Activated naive CD4-positive, alpha-beta T cell treated with anti-CD3 and anti-CD28 coated beads, Interleukin-2, amount 50 U/mL, for 16 hours (primary cell): ENCODE data around the gene LYSMD2.
"Not testable (repeated sequence)": the region's sequence is repeated elsewhere in the genome, so short reads cannot be mapped to it uniquely, and the experiment has no call there.

ENCODE experiments used
- DNase-seq: peaks from one replicate; pipeline ENCODE4 v3.0.0-alpha.2; 2020

Gene LYSMD2, protein sequence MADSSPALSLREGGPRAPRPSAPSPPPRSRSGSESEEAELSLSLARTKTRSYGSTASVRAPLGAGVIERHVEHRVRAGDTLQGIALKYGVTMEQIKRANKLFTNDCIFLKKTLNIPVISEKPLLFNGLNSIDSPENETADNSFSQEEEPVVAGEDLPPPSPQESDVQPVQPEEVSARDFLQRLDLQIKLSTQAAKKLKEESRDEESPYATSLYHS

GRCh38 chr15:51737522-51738305 is at the start of gene LYSMD2:
TSS of gene LYSMD2 (minus strand) at chr15:51737655. CDS start at chr15:51737622, 33 bp downstream.
- peak; percentile 76 for DNase-seq

GRCh38 chr15:51787130-51787529 is 49.7 kb upstream of the LYSMD2 start:
- DNase-seq, result not testable (repeated sequence)

DNA sequence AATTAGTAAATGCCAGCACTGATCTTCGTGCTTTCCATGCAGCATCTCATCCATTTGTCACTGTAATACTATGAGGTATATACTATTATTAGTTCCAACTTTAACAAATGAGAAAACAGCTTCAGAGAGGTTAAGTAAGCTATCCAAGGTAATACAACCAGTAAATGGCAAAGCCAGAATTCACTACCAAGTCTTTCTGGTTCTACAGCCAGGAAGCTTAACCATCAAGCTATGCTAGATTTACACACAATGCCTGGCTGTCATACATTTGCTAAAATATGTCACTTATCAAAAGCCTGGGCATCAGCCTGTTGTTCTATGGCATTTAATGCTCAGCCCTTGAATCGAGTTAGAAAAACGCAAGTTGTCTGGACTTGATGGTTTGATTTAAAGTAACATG is 46.5 kb upstream of the LYSMD2 start:
- DNase-seq, result no peak

DNA sequence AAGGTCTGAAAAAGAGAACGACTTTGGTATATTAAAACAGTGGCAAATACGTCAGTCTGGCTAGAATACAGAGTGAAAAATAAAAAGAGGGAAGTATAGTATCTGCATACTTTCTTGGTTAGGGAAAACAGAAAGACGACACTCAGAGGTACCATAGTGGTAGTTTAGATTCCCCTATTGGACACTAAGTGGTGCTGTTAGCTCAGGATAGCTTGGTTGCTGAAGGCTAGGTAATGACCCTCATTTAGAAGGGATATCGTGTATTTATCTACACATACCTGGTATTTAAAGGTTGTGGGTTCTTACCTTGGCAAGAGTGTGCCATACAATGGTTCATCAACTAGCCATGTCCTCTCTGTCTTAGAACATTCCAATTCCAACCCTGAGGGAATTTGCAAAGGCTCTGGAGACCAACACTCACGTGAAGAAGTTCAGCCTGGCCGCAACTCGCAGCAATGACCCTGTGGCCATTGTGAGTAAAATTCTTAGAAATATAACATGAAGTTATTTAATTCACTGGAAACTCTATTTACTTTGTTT is 45.0 kb upstream of the LYSMD2 start:
- DNase-seq, result no peak

DNA sequence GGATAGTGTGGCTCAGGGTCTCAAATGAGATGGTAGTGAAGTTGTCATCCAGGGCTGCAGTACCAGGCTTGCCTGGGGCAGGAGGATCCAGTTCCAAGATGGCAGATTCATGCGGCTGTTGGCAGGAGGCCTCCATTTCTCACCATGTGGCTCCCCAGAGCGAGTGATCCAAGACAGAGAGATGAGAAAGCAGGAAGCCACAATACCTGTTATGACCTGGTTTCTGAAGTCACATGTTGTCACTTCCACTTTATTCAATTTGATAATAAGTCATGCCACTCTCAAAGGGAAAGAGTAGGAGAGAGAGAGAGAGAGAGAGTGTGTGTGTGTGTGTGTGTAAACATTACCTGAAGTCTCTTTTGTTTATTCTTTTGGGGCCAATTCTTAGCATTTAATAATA is 44.1 kb upstream of the LYSMD2 start:
- DNase-seq, result no peak

GRCh38 chr15:51780636-51781035 is 43.2 kb upstream of the LYSMD2 start:
- DNase-seq, result no peak

GRCh38 chr15:51776952-51777569 is 39.6 kb upstream of the LYSMD2 start:
- peak; percentile 60 for DNase-seq

- DNase-seq, result peak; percentile 49
These were observed 38.7 kb upstream of the LYSMD2 start for GRCh38 chr15:51775967-51776816.

DNA sequence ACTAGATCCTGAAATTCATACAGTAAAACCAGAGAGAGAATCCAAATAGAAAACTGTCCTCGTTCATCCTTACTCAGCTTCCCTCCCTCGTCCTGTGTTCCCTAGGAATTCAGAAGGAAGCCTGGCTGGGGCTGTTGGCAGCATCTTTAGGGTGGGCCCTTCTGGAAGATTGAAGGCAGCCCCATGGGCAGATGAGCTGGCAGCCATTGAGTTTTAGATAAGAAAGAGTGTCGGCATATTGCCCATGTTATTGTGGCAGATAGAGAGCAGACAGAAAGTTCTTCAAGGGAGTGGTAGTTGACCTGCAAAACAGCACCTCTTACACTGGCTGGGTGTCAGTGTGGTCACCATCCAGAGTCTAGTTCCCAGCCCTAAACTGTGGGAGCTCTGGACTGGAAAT is 37.5 kb upstream of the LYSMD2 start:
- DNase-seq, result no peak

DNA sequence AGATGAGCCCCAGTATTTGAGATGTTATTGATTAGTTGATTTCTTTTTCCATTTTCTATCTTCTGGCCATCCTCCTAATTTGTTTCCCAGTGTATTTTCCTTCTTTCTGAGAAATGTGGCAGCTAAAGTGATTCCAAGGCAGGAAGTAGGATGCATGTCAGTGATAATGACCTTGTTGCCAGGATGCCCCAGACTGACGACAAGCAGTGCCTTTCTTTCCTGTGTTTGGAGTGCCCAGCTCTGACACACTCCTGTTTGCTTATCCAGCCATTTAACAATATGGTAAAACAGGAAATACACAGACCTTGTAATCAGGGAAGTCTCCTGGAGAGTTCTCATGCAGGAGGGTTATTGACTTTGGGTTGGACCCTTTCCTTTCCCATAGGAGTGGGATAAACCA is 34.3 kb upstream of the LYSMD2 start:
- no peak for DNase-seq

DNA sequence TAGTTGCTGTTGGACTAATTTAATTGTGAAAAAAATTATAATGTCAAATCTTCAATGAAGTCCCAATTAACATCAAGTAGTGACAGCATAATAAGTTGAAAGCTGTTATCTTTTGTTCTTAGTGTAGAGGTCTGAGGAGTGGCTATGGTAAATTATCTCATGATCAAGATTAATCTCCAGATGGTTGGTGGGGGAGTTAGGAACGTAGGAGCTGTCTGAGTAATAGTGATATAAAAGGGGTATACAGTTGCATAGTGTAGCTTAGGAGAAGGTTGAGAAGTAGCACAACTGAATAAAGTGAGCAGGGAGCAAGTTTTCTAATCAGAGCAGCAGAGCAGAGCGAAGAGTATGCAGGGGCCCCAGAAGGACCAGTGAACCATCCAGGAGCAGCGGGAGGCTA is 33.4 kb upstream of the LYSMD2 start:
- no peak for DNase-seq

DNA sequence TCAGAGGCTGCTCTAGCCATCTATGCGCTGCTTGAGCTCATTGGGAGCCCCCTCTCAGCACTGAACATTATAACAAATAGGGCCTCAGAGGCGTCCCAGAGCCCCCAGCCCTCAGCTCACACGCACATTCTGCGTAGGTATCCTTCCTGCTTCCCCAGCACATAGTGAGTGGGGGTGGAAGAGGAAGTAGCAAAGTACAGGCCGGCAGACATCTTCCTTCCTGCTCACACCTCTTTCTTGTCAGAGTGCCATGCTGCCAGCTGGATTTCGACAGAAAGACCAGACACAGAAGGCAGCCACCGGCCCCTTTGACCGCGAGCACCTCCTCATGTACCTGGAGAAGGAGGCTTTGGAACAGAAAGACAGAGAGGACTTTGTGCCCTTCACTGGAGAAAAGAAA is 30.6 kb upstream of the LYSMD2 start:
- DNase-seq, result no peak

GRCh38 chr15:51766341-51766740 is 28.9 kb upstream of the LYSMD2 start:
- no peak for DNase-seq

DNA sequence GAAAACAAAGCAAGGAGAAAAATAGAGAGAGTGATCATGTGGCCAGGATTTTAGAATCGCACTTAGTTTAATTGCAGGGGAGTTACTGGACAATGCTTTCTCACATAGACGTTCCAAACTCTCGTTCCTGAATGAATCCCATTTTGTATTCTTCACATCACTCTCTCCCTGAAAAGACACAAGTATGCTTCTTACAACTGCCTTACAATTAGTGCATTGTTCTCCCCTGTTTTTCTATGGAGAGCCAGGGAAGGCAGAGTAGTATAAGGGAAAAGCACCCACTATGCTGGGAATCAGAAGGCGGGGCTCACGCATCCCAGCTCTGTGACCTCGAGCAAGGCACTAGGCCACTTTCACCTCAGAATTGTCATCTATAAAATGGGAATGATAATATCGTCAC is 28.3 kb upstream of the LYSMD2 start:
- DNase-seq, result no peak

GRCh38 chr15:51760805-51761204 is 23.4 kb upstream of the LYSMD2 start:
- DNase-seq, result no peak

DNA sequence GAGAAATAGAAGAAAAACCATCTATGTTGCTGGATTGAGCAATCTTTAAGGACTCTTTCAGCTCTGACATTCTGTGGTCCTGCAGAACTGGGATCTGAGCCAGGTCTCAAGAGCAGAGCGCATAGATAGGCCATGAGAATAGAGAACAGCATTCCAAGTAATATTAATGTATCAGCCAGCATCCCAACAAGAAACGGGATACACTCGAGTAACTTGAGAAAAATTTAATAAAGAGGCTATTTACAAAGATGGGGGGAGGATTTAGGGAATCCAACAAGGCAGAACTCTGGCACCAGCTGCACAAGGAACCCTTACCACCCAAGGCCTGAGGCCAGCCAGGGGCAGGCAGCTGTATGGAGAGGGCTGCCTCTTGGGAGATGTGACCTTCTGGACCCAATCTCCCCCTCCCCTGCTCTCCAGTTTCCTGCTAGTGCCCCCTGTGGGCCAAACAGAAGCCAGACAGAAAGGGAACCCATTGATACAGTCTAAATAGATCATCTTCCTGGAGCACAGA is 22.2 kb upstream of the LYSMD2 start:
- no peak for DNase-seq

DNA sequence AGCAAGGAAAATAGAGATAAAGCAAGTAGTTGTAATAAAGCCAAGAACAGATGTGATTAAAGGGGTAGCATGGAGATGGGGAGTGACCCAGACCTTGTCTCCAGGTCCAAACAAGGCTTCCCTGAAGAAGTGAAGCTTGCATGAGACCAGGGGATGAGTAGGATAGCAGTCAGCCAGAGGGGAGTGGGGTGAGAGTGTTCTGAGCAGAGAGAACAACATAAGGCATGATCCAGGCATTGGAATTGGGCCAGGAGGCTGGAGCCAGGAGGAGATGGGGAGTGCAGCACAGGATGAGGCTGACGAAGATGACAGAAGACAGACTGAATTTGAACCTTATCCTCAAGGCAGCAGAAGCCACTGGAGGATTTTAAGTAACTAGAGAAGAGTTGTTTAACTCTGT is 21.2 kb upstream of the LYSMD2 start:
- no peak for DNase-seq

DNA sequence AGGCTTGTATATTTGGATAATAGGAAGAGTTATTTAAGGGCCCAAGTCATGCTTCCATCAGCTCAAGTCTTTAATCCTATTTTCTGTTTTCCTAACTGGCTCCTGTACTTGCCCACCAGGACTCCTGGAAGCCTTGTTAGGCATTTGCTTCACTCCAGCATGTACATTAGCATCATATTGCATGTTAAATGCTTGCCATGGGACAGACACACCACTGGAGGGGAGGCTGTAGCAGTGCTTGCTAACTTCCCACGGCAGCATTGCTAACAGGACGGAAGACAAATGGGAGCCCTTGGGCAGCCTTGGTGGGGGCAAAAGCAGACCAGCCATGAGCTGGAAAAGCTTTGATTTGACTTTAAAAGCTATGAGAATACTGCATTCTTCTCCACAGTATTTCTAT is 20.0 kb upstream of the LYSMD2 start:
- DNase-seq, result no peak

DNA sequence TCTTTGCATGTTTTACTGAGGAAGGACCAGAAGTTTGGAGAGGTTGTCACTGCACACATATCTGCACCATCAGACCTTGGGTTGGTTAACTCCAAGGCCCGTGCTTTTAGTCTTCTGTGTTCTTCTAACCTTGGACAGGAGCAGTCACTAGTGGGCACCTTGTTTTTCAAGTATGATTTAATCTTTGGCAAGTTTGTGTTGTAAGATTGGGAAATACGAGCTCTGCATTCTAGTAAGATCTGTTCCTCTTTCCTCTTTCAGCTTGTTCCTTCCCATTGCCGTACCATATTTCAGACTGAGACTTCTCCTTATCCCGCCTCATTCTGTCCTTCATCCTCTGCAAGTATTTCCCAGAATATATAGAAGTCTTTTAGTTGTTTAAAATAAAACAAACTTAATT is 19.0 kb upstream of the LYSMD2 start:
- no peak for DNase-seq

GRCh38 chr15:51755790-51756189 is 18.3 kb upstream of the LYSMD2 start:
- DNase-seq, result no peak

DNA sequence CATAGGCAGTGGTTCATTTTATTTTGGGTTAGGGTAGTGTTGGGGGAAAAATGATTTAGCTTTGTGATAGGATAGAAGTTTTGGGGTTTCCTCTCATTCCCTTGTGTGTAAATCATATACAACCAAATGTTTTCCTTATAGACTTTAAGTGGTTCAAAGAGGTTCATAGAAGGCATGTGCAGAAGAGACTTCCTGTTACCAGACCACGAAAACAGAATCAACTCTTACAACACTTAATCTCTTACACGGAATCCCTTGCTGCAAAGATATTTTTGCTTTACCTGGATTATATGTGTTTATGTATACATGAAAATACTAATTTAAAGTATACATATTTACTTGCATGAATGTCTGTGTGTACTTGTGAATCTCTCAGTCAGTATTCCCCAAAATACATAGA is 16.8 kb upstream of the LYSMD2 start:
- no peak for DNase-seq

GRCh38 chr15:51752888-51753287 is 15.4 kb upstream of the LYSMD2 start:
- DNase-seq, result no peak
